Endothelial cell of umbilical vein (primary cell): Measurements from ENCODE around the gene SUGP2. TPM values are rescaled to one million over a fixed set of nuclear protein-coding genes. Genes with fewer than 3 reads are reported as not detected.

Source experiments
- BruUV-seq: library from RNA; stranded (reverse); fragments of 400-500 nt; replicated peaks from 2 replicates; lab custom pipeline; 2021; lab: Mats Ljungman, UMichigan
- CTCF ChIA-PET: fragments of 300-600, 350-600 bp; sonication (Branson Sonifier 250); formaldehyde crosslinking; loops from one replicate; lab custom pipeline; 2021; ENCODE audit warnings: antibody characterized with exemption, inconsistent platforms; lab: Charles Lee
- POLR2A ChIA-PET: fragments of 300-600, 350-600 bp; sonication (Branson Sonifier 250); formaldehyde crosslinking; loops from one replicate; lab custom pipeline; 2021; ENCODE audit warnings: antibody characterized with exemption, inconsistent platforms; lab: Charles Lee
- DNase-seq: peaks from one replicate; pipeline ENCODE4 v3.0.0-alpha.2; 2011; ENCODE audit warnings: low read depth, low spot score
- FAIRE-seq: peaks from 2 replicates; lab custom pipeline; 2011; peaks lifted over from hg19 to GRCh38; lab: Jason Lieb, UNC
- H2AFZ ChIP-seq: 2 replicates; pipeline ENCODE4 v1.6.0; 2012; ENCODE audit warnings: low read depth, low read length, control low read depth, inconsistent platforms
- H3K27ac ChIP-seq: 2 replicates; pipeline ENCODE4 v1.5.1; 2011; ENCODE audit warnings: low read depth, mild to moderate bottlenecking, control low read depth, low read length, moderate library complexity; ENCODE audit not compliant: insufficient read depth
- H3K27me3 ChIP-seq, 2 experiments: 2 replicates each; pipeline versions ENCODE4 v1.6.0 to v1.6.1; 2011; ENCODE audit warnings: low read length in 2 of 2, mixed read lengths in 1 of 2; ENCODE audit not compliant: control insufficient read depth in 2 of 2, insufficient read depth in 2 of 2
- H3K36me3 ChIP-seq, 2 experiments: 2 replicates in 1 of 2; 3 replicates in 1 of 2; pipeline ENCODE4 v1.5.1; 2011; ENCODE audit warnings: low read length in 2 of 2, mild to moderate bottlenecking in 1 of 2, moderate library complexity in 1 of 2; ENCODE audit not compliant: control insufficient read depth in 2 of 2, insufficient read depth in 2 of 2; ENCODE audit errors: extremely low read depth in 1 of 2
- H3K4me1 ChIP-seq: 3 replicates; pipeline ENCODE4 v1.5.1; 2011; ENCODE audit warnings: mild to moderate bottlenecking, low read length; ENCODE audit not compliant: control insufficient read depth, insufficient read depth; ENCODE audit errors: extremely low read depth
- H3K4me2 ChIP-seq: 2 replicates; pipeline ENCODE4 v1.6.1; 2011; ENCODE audit warnings: low read length, control low read depth, mixed read lengths; ENCODE audit not compliant: insufficient read depth
- H3K4me3 ChIP-seq, 3 experiments: fragments of 200-600 bp in 1 of 3; sonication (generic), shearing (Covaris generic) in 1 of 3; replicated peaks in 1 of 3; 2 replicates each; pipeline ENCODE4 v1.5.1; 2011 to 2016; ENCODE audit warnings: control low read depth in 3 of 3, low read length in 3 of 3, mild to moderate bottlenecking in 2 of 3, inconsistent platforms in 1 of 3, low read depth in 1 of 3, moderate library complexity in 1 of 3; ENCODE audit not compliant: insufficient read depth in 1 of 3
- H3K79me2 ChIP-seq: 2 replicates; pipeline ENCODE4 v1.6.0; 2012; ENCODE audit warnings: low read length, inconsistent platforms; ENCODE audit not compliant: control insufficient read depth, insufficient read depth
- H3K9ac ChIP-seq: replicated peaks from 2 replicates; pipeline ENCODE3; 2011; ENCODE audit warnings: low read length, control low read depth; ENCODE audit not compliant: insufficient read depth; ENCODE audit errors: extremely low read depth
- H3K9me1 ChIP-seq: replicated peaks from 3 replicates; pipeline ENCODE4 v1.6.0; 2011; ENCODE audit warnings: mild to moderate bottlenecking, low read length; ENCODE audit not compliant: control insufficient read depth, insufficient read depth; ENCODE audit errors: extremely low read depth
- H3K9me3 ChIP-seq: replicated peaks from 2 replicates; pipeline ENCODE4 v1.5.1; 2012; ENCODE audit warnings: low read length, inconsistent platforms; ENCODE audit not compliant: control insufficient read depth, insufficient read depth
- H4K20me1 ChIP-seq: replicated peaks from 2 replicates; pipeline ENCODE3; 2011; ENCODE audit warnings: mild to moderate bottlenecking, low read length; ENCODE audit not compliant: control insufficient read depth, insufficient read depth; ENCODE audit errors: extremely low read depth
- EZH2 ChIP-seq: IDR thresholded peaks from 2 replicates; pipeline ENCODE4 v1.6.1; 2012; ENCODE audit warnings: borderline replicate concordance, low read depth, mild to moderate bottlenecking, moderate library complexity, low read length, inconsistent platforms; ENCODE audit not compliant: severe bottlenecking
- FOS ChIP-seq: IDR thresholded peaks from 2 replicates; pipeline ENCODE4 v1.6.1; 2011; ENCODE audit warnings: mild to moderate bottlenecking, low read length, moderate library complexity, borderline replicate concordance; ENCODE audit not compliant: insufficient read depth
- GATA2 ChIP-seq: IDR thresholded peaks from 2 replicates; pipeline ENCODE4 v1.7.0; 2011; ENCODE audit warnings: low read depth, mild to moderate bottlenecking, moderate library complexity, mixed read lengths, low read length; ENCODE audit not compliant: insufficient read length, insufficient read depth
- JUN ChIP-seq: IDR thresholded peaks from 2 replicates; pipeline ENCODE4 v1.6.1; 2011; ENCODE audit warnings: borderline replicate concordance, low read depth; ENCODE audit not compliant: insufficient read length, insufficient read depth
- MAX ChIP-seq: IDR thresholded peaks from 2 replicates; pipeline ENCODE4 v1.6.1; 2011; ENCODE audit not compliant: insufficient read depth, insufficient read length
- MYC ChIP-seq: IDR thresholded peaks from one replicate; pipeline ENCODE4 v1.6.1; 2011; ENCODE audit warnings: mild to moderate bottlenecking, low read depth, low read length
- dilution Hi-C: fragments of 300-500 bp; cut with MboI; formaldehyde crosslinking; loops from one replicate; pipeline ENCODE4 v1.15.0; 2019; ENCODE audit warnings: low sequenced_read_pairs; ENCODE audit not compliant: extremely low pct_ligation_motif_present
- intact Hi-C: fragments of 100-400 bp; cut with micrococcal nuclease; formaldehyde crosslinking; loops from one replicate; pipeline ENCODE4 v1.10.0; 2022
- polyA plus RNA-seq, 4 experiments: library from polyadenylated mRNA; depleted of rRNA in 3 of 4; stranded (reverse) in 3 of 4; unstranded in 1 of 4; fragments of >200 nt; gene quantifications; 2 replicates each; pipeline versions ENCODE4 v1.2.1 to v1.2.3, GENCODE V29; 2011 to 2012; ENCODE audit warnings: missing spikeins in 1 of 4
- total RNA-seq: library from RNA; stranded (reverse); gene quantifications from 2 replicates; pipeline ENCODE4 v1.2.3, GENCODE V29; 2021
- TF ChIP-seq, protein P1 (sequence below), 2 donors: IDR thresholded peaks; 1 replicate in 1 of 2; 2 replicates in 1 of 2; pipeline ENCODE4 v1.5.1; 2011; ENCODE audit warnings: low read length in 2 of 2, mild to moderate bottlenecking in 2 of 2, moderate library complexity in 2 of 2, control low read depth in 1 of 2, inconsistent platforms in 1 of 2, low read depth in 1 of 2; ENCODE audit not compliant: insufficient read depth in 1 of 2; ENCODE audit errors: extremely low read depth in 1 of 2

SUGP2 gene
- total and polyA plus RNA-seq, 2 donors (not counting 3 experiments of a cell fraction or from before 2014, with no cell fraction given): 44.6 to 79.7 TPM

- Histone ChIP-seq H3K4me2 (no peak overlapping the region), H3K4me1 (no peaks in the 10 kb centered on the region), H3K9me1 (no peaks in the 10 kb centered on the region), H2AFZ (no peak overlapping the region), H3K27ac (no peak overlapping the region), H3K27me3 (no peaks in the 10 kb centered on the region), H3K9ac (no peak overlapping the region), H3K4me3 (no peak overlapping the region), H4K20me1 (no peaks in the 10 kb centered on the region), H3K9me3 (no peaks in the 10 kb centered on the region), H3K79me2 (no peaks in the 10 kb centered on the region), H3K36me3 (peaks cover 0 to 1% of the 10 kb centered on the region in 2 experiments)
- DNase-seq (no peak), FAIRE-seq (no peak)
- ChIA-PET POLR2A (no interaction called here), CTCF (interaction anchor here (1.1 kb wide), 1 partner anchor 40 kb away, joined by 5 read pairs; no protein-coding TSS in a partner anchor)
- BruUV-seq: no TSS peak
- intact Hi-C loops (no loop called here), dilution Hi-C loops (no loop called here)
- no peak for TF ChIP-seq EZH2
- no peak for TF ChIP-seq FOS
- TF ChIP-seq MYC: no peak
- no peak for TF ChIP-seq GATA2
- TF ChIP-seq, protein P1, sequence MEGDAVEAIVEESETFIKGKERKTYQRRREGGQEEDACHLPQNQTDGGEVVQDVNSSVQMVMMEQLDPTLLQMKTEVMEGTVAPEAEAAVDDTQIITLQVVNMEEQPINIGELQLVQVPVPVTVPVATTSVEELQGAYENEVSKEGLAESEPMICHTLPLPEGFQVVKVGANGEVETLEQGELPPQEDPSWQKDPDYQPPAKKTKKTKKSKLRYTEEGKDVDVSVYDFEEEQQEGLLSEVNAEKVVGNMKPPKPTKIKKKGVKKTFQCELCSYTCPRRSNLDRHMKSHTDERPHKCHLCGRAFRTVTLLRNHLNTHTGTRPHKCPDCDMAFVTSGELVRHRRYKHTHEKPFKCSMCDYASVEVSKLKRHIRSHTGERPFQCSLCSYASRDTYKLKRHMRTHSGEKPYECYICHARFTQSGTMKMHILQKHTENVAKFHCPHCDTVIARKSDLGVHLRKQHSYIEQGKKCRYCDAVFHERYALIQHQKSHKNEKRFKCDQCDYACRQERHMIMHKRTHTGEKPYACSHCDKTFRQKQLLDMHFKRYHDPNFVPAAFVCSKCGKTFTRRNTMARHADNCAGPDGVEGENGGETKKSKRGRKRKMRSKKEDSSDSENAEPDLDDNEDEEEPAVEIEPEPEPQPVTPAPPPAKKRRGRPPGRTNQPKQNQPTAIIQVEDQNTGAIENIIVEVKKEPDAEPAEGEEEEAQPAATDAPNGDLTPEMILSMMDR (IDR thresholded peaks at IDR 0.05; ENCODE audit: extremely low read depth in 1 of 2, insufficient read depth in 1 of 2, low read depth in 1 of 2, low read length in 2 of 2): no peak
- TF ChIP-seq JUN: no peak
- no peak for TF ChIP-seq MAX
Measured at GRCh38 chr19:18946918-18947317, 86.4 kb downstream of the SUGP2 start.
